Measurements from ENCODE around the gene TJP3.

Gene TJP3

DNA sequence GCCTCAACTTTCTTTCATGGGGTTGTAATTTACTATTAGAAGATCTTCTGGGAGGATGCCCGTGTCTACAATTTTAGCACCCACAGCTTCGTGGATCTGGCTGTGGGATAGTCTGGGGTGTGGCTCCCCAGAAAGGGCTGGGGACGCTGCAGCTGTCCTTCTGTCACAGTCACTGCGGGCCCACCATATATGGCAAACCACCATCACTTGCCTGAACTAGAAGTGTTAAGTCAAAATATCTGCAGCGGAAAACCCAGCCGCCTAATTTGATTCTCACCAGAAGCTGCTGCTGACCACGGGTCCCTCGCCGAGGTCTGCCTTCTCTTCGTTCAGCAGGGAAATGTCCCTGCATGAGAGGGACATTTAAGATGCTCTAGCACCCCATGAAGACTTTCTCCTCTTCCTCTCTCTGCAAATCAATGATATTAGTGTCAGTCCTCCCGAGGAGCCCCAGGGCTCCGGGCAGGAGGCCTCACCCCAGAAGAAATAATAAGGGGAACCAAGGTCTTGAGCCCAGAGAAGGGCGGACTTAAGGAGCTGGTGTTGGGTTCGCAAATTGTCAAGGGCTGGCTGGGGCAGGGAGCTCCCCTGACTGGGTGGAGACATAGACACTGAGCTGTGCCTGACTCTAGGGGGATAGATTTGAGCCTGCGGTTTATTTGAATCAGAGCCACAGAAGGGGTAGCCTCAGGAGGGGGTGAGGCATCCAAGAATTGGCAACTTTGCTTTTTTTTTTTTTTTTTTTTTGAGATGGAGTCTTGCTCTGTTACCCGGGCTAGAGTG lies 81.0 kb downstream of the TJP3 start:
- DNase-seq: no peak

DNA sequence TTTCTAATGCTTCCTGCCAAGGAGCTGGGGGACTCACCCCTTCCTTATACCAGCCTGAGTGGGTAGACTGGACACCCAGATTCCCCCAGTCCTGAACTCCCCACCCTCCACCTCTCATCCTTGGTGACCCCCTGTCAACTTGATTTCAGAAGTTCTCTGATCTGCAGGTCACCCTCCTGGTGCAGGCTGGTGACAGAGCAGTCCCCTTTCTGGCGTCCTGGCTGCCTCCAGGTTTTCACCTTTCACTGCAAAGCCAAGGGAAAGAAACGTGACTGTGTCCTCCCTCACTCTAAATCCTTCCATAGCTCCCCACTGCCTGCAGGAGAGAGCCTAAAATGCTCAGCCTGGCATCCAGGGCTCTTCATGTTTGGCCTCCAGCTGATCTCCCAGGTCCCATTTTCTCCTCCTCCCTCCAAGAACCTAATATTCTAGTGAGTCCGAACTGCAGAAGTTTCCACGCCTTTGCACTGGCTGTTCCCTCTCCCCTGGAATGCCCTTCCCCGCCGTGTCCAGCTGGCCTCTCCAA lies 82.1 kb downstream of the TJP3 start:
- no peak for DNase-seq

DNA sequence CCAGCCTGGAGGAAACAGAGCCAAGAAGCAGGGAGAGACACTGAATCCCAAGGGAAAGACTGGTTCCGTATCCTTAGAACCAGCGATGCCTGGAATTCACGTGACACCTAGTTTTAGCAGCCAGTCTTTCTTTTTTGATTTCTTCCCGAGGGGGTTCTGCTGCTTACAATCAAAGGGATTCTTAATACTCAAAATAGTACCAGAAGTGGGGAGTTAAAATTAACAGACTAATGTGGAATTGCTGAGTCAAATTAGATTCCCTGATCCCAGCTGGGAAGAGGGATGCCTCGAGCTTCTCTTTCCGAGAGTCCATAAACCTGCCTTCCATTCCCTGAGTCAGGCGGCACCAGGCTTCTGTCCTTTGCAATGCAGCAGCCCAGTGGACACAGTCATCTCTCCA lies 82.8 kb downstream of the TJP3 start:
- DNase-seq: no peak

DNA sequence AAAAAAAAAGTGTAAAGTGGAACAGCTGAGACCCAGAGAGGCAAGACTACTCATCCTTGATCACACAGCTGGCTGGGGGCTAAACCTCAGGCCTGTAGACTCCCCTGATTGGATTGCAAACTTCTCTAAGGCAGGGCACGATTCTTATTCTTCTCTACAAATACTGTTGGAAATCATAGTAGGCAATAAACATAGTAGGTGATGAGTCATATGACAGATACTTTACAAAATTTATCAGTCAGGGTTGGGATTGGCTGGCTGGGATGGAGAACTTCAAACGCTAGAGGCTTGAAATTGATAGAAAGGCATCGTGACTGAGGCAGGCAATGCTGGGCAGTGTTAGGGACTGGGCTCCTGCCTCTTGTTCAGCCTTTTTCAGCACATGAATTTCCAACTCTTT lies 83.9 kb downstream of the TJP3 start:
- DNase-seq: no peak

GRCh38 chr19:3793799-3794198 lies 85.6 kb downstream of the TJP3 start:
- DNase-seq: no peak

DNA sequence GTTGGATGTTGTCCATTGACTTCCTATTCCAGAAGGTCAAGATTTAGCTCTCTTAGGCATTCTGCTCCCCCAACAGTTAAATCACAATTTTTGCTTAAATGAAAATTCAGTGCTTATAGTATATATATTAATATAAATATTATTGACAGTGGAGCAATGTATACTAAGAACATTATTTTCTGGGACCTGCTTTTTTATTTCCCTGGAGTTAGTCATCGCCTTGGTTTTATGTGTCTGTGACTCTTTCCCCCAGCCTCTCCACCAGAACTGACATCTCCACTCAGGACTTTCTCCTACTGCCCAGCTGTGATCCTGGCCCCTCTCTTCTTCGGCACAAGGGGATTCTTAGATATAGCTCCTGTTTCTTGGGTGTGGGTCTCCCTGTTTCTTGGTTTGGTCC lies 88.2 kb downstream of the TJP3 start:
- DNase-seq: no peak

DNA sequence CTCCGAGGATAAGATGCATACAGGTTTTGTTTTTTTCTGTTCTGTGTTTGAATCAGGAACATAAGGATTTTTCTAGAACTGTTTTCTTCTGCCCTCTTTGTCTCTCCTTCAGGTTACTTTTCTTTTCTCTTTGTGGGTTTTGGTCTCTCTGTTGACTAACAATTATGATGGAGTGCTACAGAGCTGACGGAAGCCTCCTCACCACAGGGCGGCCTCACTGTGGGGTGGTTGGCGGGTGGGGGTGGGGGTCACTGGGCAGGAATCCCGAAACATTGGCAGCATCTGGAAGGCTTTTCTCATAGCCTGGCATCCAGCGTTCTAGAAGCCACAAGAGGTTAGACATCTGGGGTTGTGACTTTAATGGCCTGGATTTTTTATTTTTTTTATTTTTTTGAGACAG lies 90.0 kb downstream of the TJP3 start:
- no peak for DNase-seq

Data from activated CD4-positive, alpha-beta T cell treated with anti-CD3 and anti-CD28 coated beads, Interleukin-2, amount 50 U/mL, for 48 hours (primary cell).